Panc1 (cell line): ENCODE measurements around the gene VPS33B. TPM values are rescaled to one million over a fixed set of nuclear protein-coding genes. Genes with fewer than 3 reads are reported as not detected.

ENCODE experiments used
- ATAC-seq: fragments of 200-7000 bp; cut with Tn5 transposase; 2 replicates; pipeline ENCODE4 v1.9.1; 2020; ENCODE audit warnings: mild to moderate bottlenecking, moderate library complexity
- BruUV-seq: library from RNA; stranded (reverse); fragments of 400-500 nt; replicated peaks from 2 replicates; lab custom pipeline; 2021; lab: Mats Ljungman, UMichigan
- CTCF ChIA-PET: fragments of 300-600 bp; sonication (Branson Sonifier 250); formaldehyde crosslinking; loops from one replicate; lab custom pipeline; 2022; ENCODE audit warnings: antibody characterized with exemption; lab: Charles Lee
- POLR2A ChIA-PET: fragments of 300-600 bp; sonication (Branson Sonifier 250); formaldehyde crosslinking; loops from one replicate; lab custom pipeline; 2022; ENCODE audit warnings: antibody characterized with exemption; lab: Charles Lee
- DNase-seq: peaks from one replicate; pipeline ENCODE4 v3.0.0-alpha.2; 2010; ENCODE audit warnings: low read depth, low spot score
- H3K27ac ChIP-seq: 2 replicates; pipeline ENCODE4 v1.5.1; 2011; ENCODE audit warnings: mild to moderate bottlenecking, low read length, inconsistent platforms
- H3K27me3 ChIP-seq: fragments of 200-500 bp; sonication (Bioruptor generic); 2 replicates; pipeline ENCODE4 v1.6.0; 2014; ENCODE audit warnings: low read length, inconsistent platforms; ENCODE audit not compliant: control insufficient read depth, insufficient read depth
- H3K36me3 ChIP-seq: fragments of 200-500 bp; sonication (Bioruptor generic); 2 replicates; pipeline ENCODE4 v1.5.1; 2014; ENCODE audit warnings: inconsistent platforms, mild to moderate bottlenecking, low read length, moderate library complexity; ENCODE audit not compliant: control insufficient read depth, insufficient read depth
- H3K4me1 ChIP-seq: 2 replicates; pipeline ENCODE4 v1.5.1; 2011; ENCODE audit warnings: inconsistent platforms, mild to moderate bottlenecking, low read length, moderate library complexity; ENCODE audit not compliant: control insufficient read depth, insufficient read depth
- H3K4me3 ChIP-seq, 2 experiments: 2 replicates each; pipeline ENCODE4 v1.5.1; 2011 to 2012; ENCODE audit warnings: low read depth in 2 of 2, low read length in 2 of 2, mild to moderate bottlenecking in 2 of 2, inconsistent platforms in 1 of 2, moderate library complexity in 1 of 2
- H3K9me3 ChIP-seq: fragments of 200-500 bp; sonication (Bioruptor generic); 2 replicates; pipeline ENCODE4 v1.5.1; 2014; ENCODE audit warnings: low read depth, mild to moderate bottlenecking, inconsistent platforms, low read length, moderate library complexity; ENCODE audit not compliant: control insufficient read depth, insufficient read depth
- CTCF ChIP-seq: fragments of 450-650 bp; IDR thresholded peaks from 2 replicates; pipeline ENCODE4 v1.5.1; 2017; ENCODE audit warnings: mild to moderate bottlenecking
- POLR2AphosphoS5 ChIP-seq: IDR thresholded peaks from 2 replicates; pipeline ENCODE4 v1.6.1; 2012; ENCODE audit warnings: mild to moderate bottlenecking, low read depth, low read length, moderate library complexity
- REST ChIP-seq, 2 experiments: IDR thresholded peaks; 2 replicates each; pipeline ENCODE4 v1.6.1; 2011 to 2012; ENCODE audit warnings: low read depth in 2 of 2, control low read depth in 1 of 2, low read length in 1 of 2, mild to moderate bottlenecking in 1 of 2, moderate library complexity in 1 of 2; ENCODE audit not compliant: insufficient read depth in 1 of 2
- SIN3A ChIP-seq: IDR thresholded peaks from 2 replicates; pipeline ENCODE4 v1.6.1; 2012; ENCODE audit warnings: low read depth, mild to moderate bottlenecking, low read length, moderate library complexity, borderline replicate concordance; ENCODE audit not compliant: insufficient read depth
- TCF7L2 ChIP-seq: IDR thresholded peaks from 2 replicates; pipeline ENCODE4 v1.6.1; 2011; ENCODE audit warnings: mild to moderate bottlenecking, low read depth, low read length, inconsistent platforms
- in situ Hi-C: cut with HindIII; loops from 2 replicates; pipeline ENCODE4 v1.10.0; 2016; ENCODE audit warnings: low sequenced_read_pairs, low pct_unique_long_range_greater_than_20kb
- intact Hi-C: fragments of 100-400 bp; cut with micrococcal nuclease; formaldehyde crosslinking; loops from one replicate; pipeline ENCODE4 v1.10.0; 2022; ENCODE audit not compliant: unreplicated experiment
- total RNA-seq: library from RNA; stranded (reverse); gene quantifications from one replicate; pipeline ENCODE4 v1.2.1, GENCODE V29; 2021; ENCODE audit not compliant: unreplicated experiment

VPS33B gene
- total RNA-seq, 1 experiment from 2014 or later = 16.3 TPM

GRCh38 chr15:91031796-91032195 is 9.4 kb upstream of the VPS33B start:
- no peaks in the 10 kb centered on the region; the same call in 1 of the 2 replicates for H3K27me3 ChIP-seq
- no peak overlapping the region for H3K4me3 ChIP-seq
- POLR2A ChIA-PET = no interaction called here
- DNase-seq (no peak), ATAC-seq (no peak)
- CTCF ChIA-PET = no interaction called here
- no peaks in the 10 kb centered on the region for H3K9me3 ChIP-seq
- H3K27ac ChIP-seq = no peak overlapping the region
- H3K4me1 ChIP-seq = peaks cover 3% of the 10 kb centered on the region; the same call in 1 of the 2 replicates
- TF ChIP-seq POLR2AphosphoS5 (no peak), CTCF (no peak), SIN3A (no peak), REST (IDR thresholded peaks at IDR 0.05; ENCODE audit: insufficient read depth in 1 of 2, low read depth in 2 of 2, low read length in 1 of 2) (no peak), TCF7L2 (no peak)
- in situ Hi-C loops (no loop called here), intact Hi-C loops (no loop called here)
- no TSS peak for BruUV-seq
- H3K36me3 ChIP-seq = no peaks in the 10 kb centered on the region

GRCh38 chr15:91027677-91028076 is 5.3 kb upstream of the VPS33B start:
- Histone ChIP-seq H3K9me3 (no peaks in the 10 kb centered on the region), H3K27me3 (no peaks in the 10 kb centered on the region), H3K36me3 (no peaks in the 10 kb centered on the region), H3K4me3 (no peak overlapping the region), H3K4me1 (no peaks in the 10 kb centered on the region), H3K27ac (no peak overlapping the region)
- DNase-seq (no peak), ATAC-seq (no peak)
- intact Hi-C loops = no loop called here
- in situ Hi-C loops = no loop called here
- no TSS peak for BruUV-seq
- CTCF ChIA-PET = no interaction called here
- POLR2A ChIA-PET = no interaction called here
- TF ChIP-seq CTCF (no peak), TCF7L2 (no peak), POLR2AphosphoS5 (no peak), REST (IDR thresholded peaks at IDR 0.05; ENCODE audit: insufficient read depth in 1 of 2, low read depth in 2 of 2, low read length in 1 of 2) (no peak), SIN3A (no peak)
